ENCODE data around the gene MAP4K2. TPM values are rescaled to one million over a fixed set of nuclear protein-coding genes. Genes with fewer than 3 reads are reported as not detected.

MAP4K2 gene
- total and polyA plus RNA-seq, 2 experiments from 2014 or later: 9.9 to 42.6 TPM

DNA sequence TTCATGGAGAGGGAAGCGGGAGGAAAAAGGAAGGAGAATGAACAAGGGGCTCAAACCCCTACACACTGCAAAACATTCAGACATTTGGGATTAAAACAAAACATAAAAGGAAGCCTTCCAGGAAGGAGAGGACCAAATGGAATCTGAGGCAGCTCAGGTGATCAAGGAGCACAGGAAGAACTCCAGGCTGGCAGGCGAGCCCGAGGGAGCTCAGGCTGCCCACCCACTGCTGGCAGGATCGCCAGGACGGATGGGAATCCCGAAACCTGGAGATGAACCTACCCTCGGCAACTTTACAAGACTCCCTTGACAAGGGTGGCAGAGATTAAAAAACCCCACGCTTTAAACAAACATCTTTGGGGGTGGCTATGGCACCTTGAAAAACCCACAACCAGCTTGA lies 38.3 kb downstream of the MAP4K2 start:
- H3K27ac ChIP-seq (ENCODE audit: low read depth): peak overlapping the region; percentile 96
- H3K79me2 ChIP-seq (replicated peaks; ENCODE audit: insufficient read depth): peaks cover 19% of the 10 kb centered on the region
- H3K9me3 Mint-ChIP-seq: no peaks in the 10 kb centered on the region; the same call in 1 of the 3 replicates
- H3K4me1 ChIP-seq (ENCODE audit: insufficient read depth): peaks cover 60% of the 10 kb centered on the region
- no peak for ATAC-seq
- peak overlapping the region; percentile 93 for H3K27ac Mint-ChIP-seq
- peaks cover 72% of the 10 kb centered on the region for H3K36me3 Mint-ChIP-seq (ENCODE audit: low read depth)
- no peak overlapping the region for H2AFZ ChIP-seq
- TF ChIP-seq, protein P1, sequence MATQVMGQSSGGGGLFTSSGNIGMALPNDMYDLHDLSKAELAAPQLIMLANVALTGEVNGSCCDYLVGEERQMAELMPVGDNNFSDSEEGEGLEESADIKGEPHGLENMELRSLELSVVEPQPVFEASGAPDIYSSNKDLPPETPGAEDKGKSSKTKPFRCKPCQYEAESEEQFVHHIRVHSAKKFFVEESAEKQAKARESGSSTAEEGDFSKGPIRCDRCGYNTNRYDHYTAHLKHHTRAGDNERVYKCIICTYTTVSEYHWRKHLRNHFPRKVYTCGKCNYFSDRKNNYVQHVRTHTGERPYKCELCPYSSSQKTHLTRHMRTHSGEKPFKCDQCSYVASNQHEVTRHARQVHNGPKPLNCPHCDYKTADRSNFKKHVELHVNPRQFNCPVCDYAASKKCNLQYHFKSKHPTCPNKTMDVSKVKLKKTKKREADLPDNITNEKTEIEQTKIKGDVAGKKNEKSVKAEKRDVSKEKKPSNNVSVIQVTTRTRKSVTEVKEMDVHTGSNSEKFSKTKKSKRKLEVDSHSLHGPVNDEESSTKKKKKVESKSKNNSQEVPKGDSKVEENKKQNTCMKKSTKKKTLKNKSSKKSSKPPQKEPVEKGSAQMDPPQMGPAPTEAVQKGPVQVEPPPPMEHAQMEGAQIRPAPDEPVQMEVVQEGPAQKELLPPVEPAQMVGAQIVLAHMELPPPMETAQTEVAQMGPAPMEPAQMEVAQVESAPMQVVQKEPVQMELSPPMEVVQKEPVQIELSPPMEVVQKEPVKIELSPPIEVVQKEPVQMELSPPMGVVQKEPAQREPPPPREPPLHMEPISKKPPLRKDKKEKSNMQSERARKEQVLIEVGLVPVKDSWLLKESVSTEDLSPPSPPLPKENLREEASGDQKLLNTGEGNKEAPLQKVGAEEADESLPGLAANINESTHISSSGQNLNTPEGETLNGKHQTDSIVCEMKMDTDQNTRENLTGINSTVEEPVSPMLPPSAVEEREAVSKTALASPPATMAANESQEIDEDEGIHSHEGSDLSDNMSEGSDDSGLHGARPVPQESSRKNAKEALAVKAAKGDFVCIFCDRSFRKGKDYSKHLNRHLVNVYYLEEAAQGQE (IDR thresholded peaks at IDR 0.05; ENCODE audit: unreplicated experiment): no peak
- TF ChIP-seq EZH2 (IDR thresholded peaks at IDR 0.05; ENCODE audit: low read depth, unreplicated experiment): no peak
- TF ChIP-seq ZNF114 (CRISPR knock-in tag; IDR thresholded peaks at IDR 0.05): no peak
- TF ChIP-seq NANOG (IDR thresholded peaks at IDR 0.05; ENCODE audit: borderline replicate concordance): no peak
- TF ChIP-seq EZH2phosphoT487 (IDR thresholded peaks at IDR 0.05; ENCODE audit: unreplicated experiment): no peak
- TF ChIP-seq, protein P2, sequence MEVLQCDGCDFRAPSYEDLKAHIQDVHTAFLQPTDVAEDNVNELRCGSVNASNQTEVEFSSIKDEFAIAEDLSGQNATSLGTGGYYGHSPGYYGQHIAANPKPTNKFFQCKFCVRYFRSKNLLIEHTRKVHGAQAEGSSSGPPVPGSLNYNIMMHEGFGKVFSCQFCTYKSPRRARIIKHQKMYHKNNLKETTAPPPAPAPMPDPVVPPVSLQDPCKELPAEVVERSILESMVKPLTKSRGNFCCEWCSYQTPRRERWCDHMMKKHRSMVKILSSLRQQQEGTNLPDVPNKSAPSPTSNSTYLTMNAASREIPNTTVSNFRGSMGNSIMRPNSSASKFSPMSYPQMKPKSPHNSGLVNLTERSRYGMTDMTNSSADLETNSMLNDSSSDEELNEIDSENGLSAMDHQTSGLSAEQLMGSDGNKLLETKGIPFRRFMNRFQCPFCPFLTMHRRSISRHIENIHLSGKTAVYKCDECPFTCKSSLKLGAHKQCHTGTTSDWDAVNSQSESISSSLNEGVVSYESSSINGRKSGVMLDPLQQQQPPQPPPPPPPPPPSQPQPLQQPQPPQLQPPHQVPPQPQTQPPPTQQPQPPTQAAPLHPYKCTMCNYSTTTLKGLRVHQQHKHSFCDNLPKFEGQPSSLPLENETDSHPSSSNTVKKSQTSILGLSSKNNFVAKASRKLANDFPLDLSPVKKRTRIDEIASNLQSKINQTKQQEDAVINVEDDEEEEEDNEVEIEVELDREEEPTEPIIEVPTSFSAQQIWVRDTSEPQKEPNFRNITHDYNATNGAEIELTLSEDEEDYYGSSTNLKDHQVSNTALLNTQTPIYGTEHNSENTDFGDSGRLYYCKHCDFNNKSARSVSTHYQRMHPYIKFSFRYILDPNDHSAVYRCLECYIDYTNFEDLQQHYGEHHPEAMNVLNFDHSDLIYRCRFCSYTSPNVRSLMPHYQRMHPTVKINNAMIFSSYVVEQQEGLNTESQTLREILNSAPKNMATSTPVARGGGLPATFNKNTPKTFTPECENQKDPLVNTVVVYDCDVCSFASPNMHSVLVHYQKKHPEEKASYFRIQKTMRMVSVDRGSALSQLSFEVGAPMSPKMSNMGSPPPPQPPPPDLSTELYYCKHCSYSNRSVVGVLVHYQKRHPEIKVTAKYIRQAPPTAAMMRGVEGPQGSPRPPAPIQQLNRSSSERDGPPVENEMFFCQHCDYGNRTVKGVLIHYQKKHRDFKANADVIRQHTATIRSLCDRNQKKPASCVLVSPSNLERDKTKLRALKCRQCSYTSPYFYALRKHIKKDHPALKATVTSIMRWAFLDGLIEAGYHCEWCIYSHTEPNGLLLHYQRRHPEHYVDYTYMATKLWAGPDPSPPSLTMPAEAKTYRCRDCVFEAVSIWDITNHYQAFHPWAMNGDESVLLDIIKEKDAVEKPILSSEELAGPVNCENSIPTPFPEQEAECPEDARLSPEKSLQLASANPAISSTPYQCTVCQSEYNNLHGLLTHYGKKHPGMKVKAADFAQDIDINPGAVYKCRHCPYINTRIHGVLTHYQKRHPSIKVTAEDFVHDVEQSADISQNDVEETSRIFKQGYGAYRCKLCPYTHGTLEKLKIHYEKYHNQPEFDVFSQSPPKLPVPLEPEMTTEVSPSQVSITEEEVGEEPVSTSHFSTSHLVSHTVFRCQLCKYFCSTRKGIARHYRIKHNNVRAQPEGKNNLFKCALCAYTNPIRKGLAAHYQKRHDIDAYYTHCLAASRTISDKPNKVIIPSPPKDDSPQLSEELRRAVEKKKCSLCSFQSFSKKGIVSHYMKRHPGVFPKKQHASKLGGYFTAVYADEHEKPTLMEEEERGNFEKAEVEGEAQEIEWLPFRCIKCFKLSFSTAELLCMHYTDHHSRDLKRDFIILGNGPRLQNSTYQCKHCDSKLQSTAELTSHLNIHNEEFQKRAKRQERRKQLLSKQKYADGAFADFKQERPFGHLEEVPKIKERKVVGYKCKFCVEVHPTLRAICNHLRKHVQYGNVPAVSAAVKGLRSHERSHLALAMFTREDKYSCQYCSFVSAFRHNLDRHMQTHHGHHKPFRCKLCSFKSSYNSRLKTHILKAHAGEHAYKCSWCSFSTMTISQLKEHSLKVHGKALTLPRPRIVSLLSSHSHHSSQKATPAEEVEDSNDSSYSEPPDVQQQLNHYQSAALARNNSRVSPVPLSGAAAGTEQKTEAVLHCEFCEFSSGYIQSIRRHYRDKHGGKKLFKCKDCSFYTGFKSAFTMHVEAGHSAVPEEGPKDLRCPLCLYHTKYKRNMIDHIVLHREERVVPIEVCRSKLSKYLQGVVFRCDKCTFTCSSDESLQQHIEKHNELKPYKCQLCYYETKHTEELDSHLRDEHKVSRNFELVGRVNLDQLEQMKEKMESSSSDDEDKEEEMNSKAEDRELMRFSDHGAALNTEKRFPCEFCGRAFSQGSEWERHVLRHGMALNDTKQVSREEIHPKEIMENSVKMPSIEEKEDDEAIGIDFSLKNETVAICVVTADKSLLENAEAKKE (CRISPR knock-in tag; IDR thresholded peaks at IDR 0.05): no peak
- TF ChIP-seq JUNB (IDR thresholded peaks at IDR 0.05; ENCODE audit: unreplicated experiment): no peak
- no peak for TF ChIP-seq POLR2AphosphoS5 (IDR thresholded peaks at IDR 0.05; ENCODE audit: low read depth)
- TF ChIP-seq, protein P3, sequence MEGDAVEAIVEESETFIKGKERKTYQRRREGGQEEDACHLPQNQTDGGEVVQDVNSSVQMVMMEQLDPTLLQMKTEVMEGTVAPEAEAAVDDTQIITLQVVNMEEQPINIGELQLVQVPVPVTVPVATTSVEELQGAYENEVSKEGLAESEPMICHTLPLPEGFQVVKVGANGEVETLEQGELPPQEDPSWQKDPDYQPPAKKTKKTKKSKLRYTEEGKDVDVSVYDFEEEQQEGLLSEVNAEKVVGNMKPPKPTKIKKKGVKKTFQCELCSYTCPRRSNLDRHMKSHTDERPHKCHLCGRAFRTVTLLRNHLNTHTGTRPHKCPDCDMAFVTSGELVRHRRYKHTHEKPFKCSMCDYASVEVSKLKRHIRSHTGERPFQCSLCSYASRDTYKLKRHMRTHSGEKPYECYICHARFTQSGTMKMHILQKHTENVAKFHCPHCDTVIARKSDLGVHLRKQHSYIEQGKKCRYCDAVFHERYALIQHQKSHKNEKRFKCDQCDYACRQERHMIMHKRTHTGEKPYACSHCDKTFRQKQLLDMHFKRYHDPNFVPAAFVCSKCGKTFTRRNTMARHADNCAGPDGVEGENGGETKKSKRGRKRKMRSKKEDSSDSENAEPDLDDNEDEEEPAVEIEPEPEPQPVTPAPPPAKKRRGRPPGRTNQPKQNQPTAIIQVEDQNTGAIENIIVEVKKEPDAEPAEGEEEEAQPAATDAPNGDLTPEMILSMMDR (conservative IDR thresholded peaks at IDR 0.05; ENCODE audit: low read depth in 2 of 2): no peak
- TF ChIP-seq CREB1 (CRISPR knock-in tag; IDR thresholded peaks at IDR 0.05; ENCODE audit: low read depth): no peak
- no peak for TF ChIP-seq STAT1 (IDR thresholded peaks at IDR 0.05; ENCODE audit: unreplicated experiment)
- no peak for TF ChIP-seq ZNF331 (CRISPR knock-in tag; IDR thresholded peaks at IDR 0.05; ENCODE audit: low read depth)
- TF ChIP-seq, protein P4, sequence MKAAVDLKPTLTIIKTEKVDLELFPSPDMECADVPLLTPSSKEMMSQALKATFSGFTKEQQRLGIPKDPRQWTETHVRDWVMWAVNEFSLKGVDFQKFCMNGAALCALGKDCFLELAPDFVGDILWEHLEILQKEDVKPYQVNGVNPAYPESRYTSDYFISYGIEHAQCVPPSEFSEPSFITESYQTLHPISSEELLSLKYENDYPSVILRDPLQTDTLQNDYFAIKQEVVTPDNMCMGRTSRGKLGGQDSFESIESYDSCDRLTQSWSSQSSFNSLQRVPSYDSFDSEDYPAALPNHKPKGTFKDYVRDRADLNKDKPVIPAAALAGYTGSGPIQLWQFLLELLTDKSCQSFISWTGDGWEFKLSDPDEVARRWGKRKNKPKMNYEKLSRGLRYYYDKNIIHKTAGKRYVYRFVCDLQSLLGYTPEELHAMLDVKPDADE (IDR thresholded peaks at IDR 0.05): no peak
- DNase-seq (ENCODE audit: low spot score): no peak
- H4K20me1 ChIP-seq (replicated peaks; ENCODE audit: insufficient read depth): peaks cover 40% of the 10 kb centered on the region
- peaks cover 78% of the 10 kb centered on the region for H3F3A ChIP-seq (replicated peaks; ENCODE audit: low read depth)
- no peak overlapping the region for H3K4me3 ChIP-seq
- peak overlapping the region; percentile 25; the same call in 2 of the 3 replicates for H3K4me3 Mint-ChIP-seq
- H3K36me3 ChIP-seq (ENCODE audit: insufficient read depth): peaks cover 37% of the 10 kb centered on the region
- H3K27me3 ChIP-seq (ENCODE audit: insufficient read depth): no peaks in the 10 kb centered on the region
- H3K27me3 Mint-ChIP-seq (ENCODE audit: insufficient read depth, low read depth, poor library complexity): peaks cover 42% of the 10 kb centered on the region
- peaks cover 79% of the 10 kb centered on the region for H3K4me1 Mint-ChIP-seq
- H3K9me2 ChIP-seq (ENCODE audit: insufficient read depth): no peaks in the 10 kb centered on the region
- H3K4me2 ChIP-seq: peak overlapping the region; percentile 76
